ENCODE data around the gene PIGN. TPM values are rescaled to one million over a fixed set of nuclear protein-coding genes. Genes with fewer than 3 reads are reported as not detected.

PIGN gene
- total RNA-seq, 1 experiment from 2014 or later, result 22.4 TPM

GRCh38 chr18:62107881-62108280 lies 79.0 kb downstream of the PIGN start:
- peak; percentile 82 for DNase-seq (ENCODE audit: low read depth)

- DNase-seq (ENCODE audit: low read depth), result no peak
Measured at GRCh38 chr18:62106271-62106670, 80.6 kb downstream of the PIGN start.

DNA sequence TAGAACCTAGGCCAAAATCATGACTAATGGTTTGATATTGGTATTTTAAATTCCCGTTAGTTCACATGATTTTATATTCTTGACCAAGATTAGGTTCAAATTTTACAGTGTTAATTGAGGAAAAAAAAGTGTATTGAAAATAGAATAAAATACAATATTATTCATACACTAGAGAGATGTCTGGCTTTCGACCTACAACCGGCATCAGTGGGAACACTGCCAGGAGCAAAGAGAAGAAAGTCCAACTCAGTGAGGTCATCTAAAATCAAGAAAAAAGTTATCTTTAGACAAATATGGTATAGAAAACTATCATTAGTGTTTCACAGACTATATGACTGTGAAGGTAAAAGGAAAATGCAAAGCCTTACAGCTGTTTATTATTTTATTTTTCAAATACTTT lies 81.5 kb downstream of the PIGN start:
- no peak for DNase-seq (ENCODE audit: low read depth)

DNA sequence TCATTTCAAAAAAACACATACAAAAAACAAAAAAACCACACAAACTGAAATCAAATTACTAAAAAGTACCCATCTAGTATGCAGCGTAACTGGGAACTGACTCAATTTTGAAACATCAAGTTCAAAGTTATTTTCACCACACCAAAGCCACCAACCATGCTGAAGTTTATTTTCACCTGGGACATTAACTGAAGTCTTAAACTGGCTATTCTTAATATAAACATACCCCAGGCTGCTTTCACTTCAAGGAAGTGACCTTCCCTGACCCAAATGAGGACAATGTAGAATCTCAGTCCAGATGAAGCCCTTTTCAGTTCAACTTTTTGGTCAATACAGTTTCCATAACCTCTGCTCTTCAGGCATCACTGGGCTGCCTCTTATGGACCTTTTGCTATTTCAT lies 84.6 kb downstream of the PIGN start:
- no peak for DNase-seq (ENCODE audit: low read depth)

- no peak for DNase-seq (ENCODE audit: low read depth)
Measured at GRCh38 chr18:62101321-62101721, 85.5 kb downstream of the PIGN start.

DNA sequence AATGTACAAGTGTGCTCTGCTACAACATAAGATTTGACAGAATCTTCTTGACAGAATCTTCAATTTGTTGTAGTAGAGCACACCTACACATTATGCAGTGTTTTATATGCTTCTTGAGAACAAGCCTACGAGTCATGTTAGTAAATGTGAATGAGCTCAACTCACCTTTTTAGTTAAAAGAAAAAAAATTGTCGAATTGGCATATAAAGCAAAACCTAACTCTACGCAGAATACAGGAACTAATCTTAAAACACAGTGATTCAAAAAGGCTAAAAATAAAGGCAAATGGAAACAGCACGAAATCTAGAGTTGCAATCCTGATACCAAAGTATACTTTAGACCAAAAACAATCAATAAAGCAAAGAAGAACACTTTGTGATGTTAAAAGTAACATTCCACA lies 87.9 kb downstream of the PIGN start:
- DNase-seq (ENCODE audit: low read depth), result no peak

GRCh38 chr18:62097698-62098097 lies 89.2 kb downstream of the PIGN start:
- no peak for DNase-seq (ENCODE audit: low read depth)

DNA sequence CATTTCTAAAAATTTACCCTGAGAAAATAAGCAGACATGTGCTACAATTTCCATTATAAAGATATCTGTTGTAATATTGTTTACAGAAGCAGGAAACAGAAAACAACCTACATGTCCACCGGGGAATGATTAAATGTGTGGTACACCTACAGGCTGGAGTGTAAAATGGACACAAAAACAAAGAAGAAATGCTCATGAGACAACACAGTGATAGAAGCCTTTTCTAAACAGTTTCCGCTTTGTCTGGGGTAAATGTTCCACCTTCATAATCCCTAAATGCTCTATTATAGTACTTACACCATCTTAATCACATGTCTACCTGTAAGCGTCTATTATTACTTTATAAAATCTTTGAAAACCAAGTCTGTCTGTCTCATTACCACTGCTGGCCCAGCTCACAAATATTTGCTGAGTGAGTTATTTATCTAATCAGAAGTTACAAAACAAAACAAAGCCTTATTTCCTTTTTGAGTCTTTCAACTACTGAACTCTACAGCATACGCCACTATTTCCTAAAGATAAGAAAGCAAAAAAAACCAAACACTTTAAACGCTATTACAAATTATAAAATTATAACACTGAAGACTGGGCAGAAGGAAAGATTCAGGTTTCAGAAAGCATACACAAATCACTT lies 95.3 kb downstream of the PIGN start:
- no peak for DNase-seq (ENCODE audit: low read depth)

DNA sequence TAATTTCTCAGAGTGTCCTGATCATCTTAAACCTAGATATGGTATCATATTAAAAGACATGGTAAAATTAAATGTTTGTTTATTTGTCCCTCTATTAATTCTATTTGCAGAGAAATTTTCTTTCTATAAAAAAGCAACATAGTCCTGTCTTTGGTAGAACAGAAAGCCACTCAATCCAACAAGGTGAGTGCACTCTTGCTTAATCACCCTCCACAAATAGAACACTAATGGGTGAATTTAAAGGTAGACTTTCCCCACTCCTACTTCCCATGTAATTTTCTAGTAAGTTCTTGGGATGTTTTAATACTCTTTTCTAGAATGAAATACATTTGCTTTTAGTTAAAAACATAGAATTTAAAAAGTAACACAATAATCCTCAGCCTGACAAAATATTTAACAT lies 97.7 kb downstream of the PIGN start:
- DNase-seq (ENCODE audit: low read depth), result no peak

DNA sequence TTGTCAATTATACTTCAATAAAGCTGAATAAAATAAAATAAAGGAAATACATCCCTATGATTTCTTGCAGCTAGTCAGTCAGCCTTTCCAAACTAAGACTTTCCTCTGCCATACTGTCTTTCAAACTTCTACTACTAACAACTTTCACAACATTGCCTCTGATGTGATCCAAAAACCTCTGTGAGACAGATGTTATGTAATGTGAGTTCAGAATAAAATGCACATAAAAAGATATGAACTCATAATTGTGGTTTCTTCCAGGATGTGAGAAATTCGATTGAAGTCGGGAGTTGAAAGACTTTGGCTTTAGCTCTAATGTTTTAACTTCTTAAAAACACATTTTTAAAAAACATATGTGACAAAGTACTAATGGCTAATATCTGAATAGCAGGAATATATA lies 98.7 kb downstream of the PIGN start:
- peak; percentile 35 for DNase-seq (ENCODE audit: low read depth)

GRCh38 chr18:62085756-62086155 lies 101.1 kb downstream of the PIGN start:
- DNase-seq (ENCODE audit: low read depth), result no peak

GRCh38 chr18:62081761-62082294 lies 105.0 kb downstream of the PIGN start:
- DNase-seq (ENCODE audit: low read depth), result no peak

DNA sequence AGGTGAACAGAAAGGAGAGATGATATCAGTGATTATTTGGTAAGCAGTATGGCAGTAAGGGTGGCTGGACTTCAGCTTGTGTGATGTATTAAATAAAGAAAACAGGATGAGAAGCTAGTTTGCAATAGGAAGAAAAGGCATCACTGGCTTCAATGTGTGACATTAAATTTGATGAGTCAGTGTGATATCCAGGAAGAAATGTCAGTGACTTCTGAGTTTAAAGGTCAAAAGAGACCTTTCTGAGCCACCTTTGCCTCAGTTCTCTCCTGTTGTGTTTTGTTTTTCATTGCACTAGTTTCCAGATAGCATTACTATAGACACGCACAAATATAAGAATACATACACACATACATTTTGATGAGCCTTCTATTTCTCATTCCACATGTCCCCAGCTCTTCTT lies 105.6 kb downstream of the PIGN start:
- no peak for DNase-seq (ENCODE audit: low read depth)

- DNase-seq (ENCODE audit: low read depth), result no peak
Measured at GRCh38 chr18:62080172-62080900, 106.5 kb downstream of the PIGN start.

GRCh38 chr18:62073461-62074281 lies 113.2 kb downstream of the PIGN start:
- no peak for DNase-seq (ENCODE audit: low read depth)

DNA sequence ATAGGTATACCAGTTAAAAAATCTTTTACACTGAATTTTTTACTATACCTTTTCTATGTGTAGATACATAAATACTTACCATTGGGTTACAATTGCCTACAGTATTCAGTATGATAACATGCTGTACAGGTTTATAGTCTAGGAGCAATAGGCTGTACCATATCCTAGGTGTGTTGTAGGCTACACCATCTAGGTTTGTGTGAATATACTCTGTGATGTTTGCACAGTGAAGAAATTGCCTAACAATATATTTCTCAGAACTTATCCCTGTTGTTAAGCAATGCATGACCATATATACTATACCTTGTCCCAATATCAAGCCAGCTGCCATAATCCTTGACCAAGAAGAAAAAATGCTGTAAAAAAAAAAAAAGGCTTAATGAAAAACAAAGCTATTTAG lies 114.5 kb downstream of the PIGN start:
- DNase-seq (ENCODE audit: low read depth), result no peak

DNA sequence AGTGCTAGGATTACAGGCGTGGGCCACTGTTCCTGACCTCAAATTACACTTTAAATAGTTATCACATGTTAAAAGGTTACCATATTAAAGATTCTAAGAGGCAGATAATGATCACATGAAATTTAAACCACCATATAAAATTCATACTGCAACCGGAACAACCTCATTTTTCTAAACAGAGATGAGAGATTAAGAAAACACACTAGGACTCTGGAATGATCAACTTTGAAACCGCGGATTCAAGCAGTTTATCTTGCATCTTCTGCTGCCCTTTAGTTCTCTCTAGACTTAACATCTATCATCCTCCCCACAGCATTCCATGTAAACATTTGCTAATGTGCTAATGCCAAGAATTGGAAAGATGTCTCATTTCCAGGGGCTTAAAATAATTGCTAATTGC lies 115.8 kb downstream of the PIGN start:
- DNase-seq (ENCODE audit: low read depth), result no peak

GRCh38 chr18:62070302-62070701 lies 116.6 kb downstream of the PIGN start:
- DNase-seq (ENCODE audit: low read depth), result no peak

DNA sequence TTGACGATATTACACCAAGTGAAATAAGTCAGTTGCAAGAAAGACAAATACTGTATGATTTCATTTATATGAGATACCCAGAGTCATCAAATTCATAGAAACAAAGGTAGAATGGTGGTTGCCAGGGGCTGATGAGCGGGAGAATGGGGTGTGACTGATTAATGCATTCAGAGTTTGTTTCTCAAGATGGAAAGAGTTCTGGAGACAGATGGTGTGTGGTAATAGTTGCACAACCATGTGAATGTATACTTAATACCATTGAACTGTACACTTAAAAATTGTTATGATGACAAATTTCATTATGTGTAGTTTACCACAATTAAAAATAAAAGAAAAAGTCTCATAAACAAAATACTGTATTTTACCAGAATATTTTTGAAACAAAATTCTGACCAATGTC lies 117.3 kb downstream of the PIGN start:
- no peak for DNase-seq (ENCODE audit: low read depth)

DNA sequence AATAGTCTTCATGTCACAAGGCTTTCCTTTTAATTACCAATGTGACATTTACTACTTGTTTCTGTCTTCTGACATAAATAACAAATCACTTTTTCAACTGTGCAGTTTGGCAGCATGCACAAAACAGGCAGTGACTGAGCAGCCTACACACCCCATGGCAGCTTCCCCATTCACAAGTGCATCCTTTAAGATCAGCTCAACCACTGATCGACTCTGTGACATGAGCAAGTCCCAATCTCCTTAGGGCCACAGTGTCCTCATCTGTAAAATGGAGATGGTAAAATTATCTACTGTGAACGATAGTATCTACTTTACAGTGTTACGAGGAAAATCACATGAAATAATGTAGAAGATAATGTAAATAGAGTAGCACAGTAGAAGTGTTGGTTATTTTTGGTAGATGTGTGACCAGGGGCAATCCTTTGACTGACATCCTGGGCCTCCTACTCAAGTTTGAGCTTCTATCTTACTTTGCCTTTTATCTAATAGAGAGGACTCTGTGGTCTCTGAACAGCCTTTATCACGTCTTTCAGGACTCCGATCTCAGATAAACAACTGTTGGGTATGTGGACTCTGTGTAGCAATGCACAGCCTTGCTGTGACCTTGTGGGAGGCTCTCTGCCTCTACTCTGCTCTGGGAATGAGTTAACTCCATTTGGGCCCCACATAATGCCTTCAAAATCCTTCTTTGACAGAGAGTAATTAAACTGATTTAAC lies 120.6 kb downstream of the PIGN start:
- DNase-seq (ENCODE audit: low read depth), result no peak

- DNase-seq (ENCODE audit: low read depth), result no peak
Measured at GRCh38 chr18:62064361-62064760, 122.5 kb downstream of the PIGN start.

Measured in LHCN-M2 (cell line).